ENCODE results near the gene GABRG3.

GABRG3 gene

DNA sequence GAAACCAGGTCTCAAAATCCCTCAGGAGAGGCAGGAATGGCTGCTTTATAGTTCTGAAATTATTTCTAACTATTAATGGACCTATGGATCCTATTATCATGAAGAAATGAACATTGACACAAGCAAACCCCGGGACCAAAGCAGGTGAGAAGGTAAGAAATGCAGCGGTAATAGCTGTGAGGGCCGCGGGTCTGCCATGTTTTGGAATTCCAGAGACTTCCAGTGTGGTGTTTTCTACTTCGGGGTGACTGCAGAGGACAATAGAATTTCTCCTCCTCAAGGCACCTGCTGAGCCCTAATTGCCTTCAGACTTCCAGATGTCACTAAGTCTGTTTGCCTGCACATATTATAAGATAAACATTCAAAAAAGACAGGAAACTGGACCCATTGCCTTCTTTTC lies 437.4 kb downstream of the GABRG3 start:
- no peak for DNase-seq (ENCODE audit: low read depth in 3 of 3)

DNA sequence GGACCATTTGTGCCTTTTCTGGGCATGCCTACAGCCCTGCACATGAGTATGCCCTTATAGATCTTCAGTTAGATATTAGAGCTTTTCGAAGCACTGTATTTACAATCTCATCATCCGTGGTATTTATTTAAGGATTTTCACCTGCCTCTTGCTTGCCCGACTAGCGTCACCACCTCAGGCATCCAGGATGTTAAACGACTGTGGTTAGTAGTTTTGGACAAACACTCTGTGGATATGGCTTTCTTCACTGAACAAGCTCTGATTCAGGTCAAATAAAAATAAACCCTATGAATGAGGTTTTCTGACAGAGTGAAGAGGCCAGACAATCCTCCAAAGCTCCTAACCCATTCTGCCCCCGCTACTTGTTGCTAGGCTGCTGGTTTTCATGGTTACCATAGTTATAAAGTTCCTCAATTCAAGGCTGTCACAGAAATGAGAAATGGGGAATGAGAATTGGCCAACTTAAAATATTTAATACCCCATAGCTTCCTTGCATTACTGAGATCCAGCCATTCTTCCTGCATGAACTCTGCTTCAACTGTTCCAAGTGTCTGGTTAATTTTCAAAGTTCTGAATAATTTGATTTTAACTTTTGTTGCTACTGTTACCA lies 440.1 kb downstream of the GABRG3 start:
- no peak for DNase-seq (ENCODE audit: low read depth in 3 of 3)

- no peak for DNase-seq (ENCODE audit: low read depth in 3 of 3)
These were observed 441.4 kb downstream of the GABRG3 start for GRCh38 chr15:27412415-27412814.

DNA sequence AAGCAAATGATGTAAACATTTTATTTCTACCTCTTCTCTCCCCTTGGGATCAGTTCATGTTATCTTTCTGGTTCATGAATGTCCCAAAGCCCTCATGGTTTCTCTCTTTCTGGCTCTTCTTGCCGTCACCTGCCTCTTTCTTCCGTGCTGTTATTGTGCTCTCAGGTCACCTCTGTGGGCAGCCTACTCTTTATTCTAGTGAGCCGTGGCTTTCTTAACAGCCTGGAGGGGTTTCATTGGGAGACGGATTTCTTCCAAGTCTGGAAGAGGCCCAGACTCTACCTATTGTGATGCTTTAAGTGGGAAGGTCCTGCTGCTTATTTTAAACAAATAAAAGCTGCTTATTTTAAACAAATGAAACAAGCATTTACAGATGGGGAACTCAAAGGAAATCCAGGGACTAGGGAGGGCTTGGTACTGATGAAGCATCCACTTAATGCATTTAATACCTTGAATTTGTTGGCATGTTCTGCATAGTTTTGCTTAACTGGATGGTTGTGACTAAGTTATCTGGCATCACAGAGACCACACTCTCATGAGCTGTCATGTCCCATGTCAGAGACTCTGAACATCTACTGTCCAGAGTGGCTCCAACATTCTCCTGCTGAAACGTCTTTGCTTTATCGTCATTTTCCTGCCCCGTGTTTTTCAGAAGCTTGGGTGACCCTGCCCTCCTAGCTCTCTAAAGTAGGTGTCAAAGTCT lies 443.3 kb downstream of the GABRG3 start:
- no peak for DNase-seq (ENCODE audit: low read depth in 3 of 3)

- DNase-seq (ENCODE audit: low read depth in 3 of 3): no peak
These were observed 447.7 kb downstream of the GABRG3 start for GRCh38 chr15:27418726-27419125.

DNA sequence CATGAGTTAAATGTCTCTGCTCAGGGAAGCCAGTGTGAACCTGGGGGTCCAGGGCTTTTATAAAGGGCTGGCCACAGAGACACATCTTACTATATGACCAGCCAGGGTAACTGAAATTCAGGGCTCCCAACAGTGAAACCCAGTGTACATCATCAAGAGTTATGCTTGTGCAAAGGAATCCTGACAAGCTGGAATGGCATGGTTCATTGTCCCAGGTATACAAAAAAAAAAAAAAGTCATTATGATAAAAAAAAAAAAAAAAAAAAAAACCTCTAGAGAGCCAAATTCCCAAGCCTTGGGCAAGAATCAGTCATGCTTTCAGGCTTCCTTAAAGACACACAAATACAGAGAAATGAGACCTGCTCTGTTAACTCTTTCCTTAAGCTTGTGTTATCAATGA lies 452.0 kb downstream of the GABRG3 start:
- DNase-seq (ENCODE audit: low read depth in 3 of 3): no peak

- no peak for DNase-seq (ENCODE audit: low read depth in 3 of 3)
These were observed 455.8 kb downstream of the GABRG3 start for GRCh38 chr15:27426805-27427204.

- no peak for DNase-seq (ENCODE audit: low read depth in 3 of 3)
These were observed 456.3 kb downstream of the GABRG3 start for GRCh38 chr15:27427276-27427675.

DNA sequence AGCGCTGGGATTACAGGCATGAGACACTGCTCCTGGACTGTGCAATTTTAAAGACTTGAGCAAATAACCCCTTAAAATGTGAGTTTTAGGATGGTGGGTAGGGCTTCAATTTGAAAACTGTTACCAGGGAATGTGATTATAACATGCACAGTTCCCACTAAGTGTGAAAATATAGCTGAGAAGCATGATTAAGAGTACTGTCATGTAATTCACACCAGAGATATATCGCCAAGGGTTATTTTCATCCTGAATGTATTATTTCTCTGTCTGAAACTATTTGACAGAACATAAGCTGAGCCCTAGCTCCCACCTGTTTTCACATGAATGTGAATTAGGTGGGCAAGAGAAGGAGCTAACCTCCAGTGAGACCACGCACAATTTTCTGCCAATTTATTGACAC lies 457.2 kb downstream of the GABRG3 start:
- DNase-seq (ENCODE audit: low read depth in 3 of 3): no peak

DNA sequence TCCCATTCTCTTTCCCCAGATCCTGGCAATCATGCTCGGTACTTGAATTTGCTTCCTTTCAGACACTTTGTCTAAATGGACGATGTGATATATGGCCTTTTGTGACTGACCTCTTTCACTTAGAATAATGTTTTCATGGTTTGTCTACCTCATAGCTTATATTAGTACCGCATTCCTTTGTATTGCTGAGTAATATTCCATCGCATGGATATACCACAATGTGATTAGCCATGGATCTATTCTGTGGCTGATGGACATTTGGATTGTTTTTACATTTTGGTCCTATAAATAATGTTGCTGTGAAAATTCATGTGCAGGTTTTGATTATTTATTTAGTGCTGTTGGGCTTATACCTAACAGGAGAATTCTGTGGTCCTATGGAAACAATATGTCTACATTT lies 458.6 kb downstream of the GABRG3 start:
- DNase-seq (ENCODE audit: low read depth in 3 of 3): no peak

DNA sequence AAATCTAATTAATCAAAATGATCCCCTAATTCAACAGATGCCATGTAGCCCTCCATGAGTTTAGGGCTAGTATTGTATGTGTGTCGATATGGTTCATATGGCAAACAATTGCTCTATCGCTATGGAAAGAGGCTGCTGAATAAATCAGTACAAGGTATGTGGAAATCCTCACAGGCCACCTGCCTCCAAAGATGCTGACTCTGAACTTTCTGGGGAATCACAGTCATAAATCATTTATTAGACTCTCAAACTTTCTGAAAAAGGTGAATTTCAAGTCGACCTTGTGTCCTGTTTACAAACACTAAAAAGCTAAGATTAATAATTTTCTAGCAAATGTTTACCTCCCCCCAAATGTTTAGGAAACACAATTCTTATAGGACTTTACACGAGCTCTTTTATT lies 462.6 kb downstream of the GABRG3 start:
- no peak for DNase-seq (ENCODE audit: low read depth in 3 of 3)

- DNase-seq (ENCODE audit: low read depth in 3 of 3): no peak
These were observed 467.7 kb downstream of the GABRG3 start for GRCh38 chr15:27438403-27439375.

GRCh38 chr15:27441120-27441519 lies 470.1 kb downstream of the GABRG3 start:
- DNase-seq (ENCODE audit: low read depth in 3 of 3): no peak

GRCh38 chr15:27448234-27448633 lies 477.3 kb downstream of the GABRG3 start:
- no peak for DNase-seq (ENCODE audit: low read depth in 3 of 3)

DNA sequence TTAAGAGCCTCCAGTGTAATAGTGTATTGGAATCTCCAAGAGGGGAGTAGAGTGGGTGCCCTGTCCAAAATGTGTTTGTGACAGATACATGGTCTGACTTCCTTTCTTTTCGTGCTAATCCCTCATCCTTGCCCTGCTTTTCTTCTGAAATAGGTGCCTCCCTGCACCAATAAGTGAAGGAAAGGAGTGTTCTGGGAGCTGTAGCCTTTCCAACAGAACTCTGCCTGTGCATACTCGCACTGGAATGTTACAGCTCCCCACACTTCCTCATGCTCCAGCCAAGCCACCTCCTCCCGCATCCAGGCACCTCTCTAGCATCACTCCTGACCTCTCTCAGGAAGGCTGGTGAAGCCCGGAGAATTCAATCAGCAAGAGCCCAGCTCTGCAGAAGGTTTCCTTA lies 478.0 kb downstream of the GABRG3 start:
- no peak for DNase-seq (ENCODE audit: low read depth in 3 of 3)

DNA sequence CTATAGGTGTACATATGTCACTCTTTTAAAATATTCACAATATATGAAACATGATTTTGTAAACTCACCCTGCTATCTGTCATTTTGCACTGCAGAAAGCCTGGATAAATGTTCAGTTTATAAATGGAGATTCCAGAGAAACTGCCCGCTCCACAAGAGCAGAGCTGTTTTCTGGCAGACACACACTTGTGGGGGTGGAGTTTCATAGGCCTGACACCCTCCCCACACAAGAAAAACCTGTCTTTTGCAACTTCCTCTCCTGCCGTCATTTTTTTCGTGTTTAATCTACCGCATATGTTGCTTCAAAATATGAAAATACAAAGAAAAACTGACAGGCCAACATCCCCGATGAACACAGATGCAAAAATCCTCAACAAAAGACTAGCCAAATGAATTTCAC lies 479.0 kb downstream of the GABRG3 start:
- no peak for DNase-seq (ENCODE audit: low read depth in 3 of 3)

DNA sequence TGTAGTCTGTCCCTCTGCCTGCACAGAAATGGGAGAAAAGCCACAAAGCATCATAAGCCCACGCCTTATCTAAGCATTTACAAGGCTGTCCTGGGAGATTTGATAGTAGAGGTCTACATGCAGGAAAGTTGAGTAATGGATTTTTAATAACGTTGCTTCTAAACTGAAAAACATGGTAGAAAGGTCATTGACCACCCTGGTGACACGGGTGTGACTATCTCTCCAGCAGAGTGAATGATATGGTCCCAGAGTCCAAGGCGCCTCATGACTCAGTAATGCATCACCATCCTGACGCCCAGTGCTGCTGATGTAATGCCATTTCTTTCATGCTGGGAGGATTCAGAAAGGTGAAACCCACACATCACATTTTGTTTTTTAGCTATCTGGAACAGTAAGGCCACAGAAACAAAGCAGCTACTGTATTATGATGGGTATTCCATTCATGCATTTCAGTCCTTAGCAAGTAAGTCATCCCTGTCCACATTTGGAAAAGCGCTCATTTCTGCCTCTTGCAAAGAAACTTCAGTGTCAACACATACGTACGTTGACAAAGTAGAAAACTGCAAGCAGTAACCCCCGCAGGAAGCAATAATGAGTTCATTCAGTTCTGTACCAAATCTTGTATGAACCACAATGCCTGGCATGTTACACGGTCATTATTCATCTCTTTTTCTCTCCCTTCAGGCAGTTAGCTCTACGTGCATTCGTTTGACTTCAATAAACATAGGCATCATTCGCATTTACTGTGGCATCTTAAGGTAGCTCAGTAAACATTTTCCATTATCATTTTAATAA lies 483.5 kb downstream of the GABRG3 start:
- no peak for DNase-seq (ENCODE audit: low read depth in 3 of 3)

- no peak for DNase-seq (ENCODE audit: low read depth in 3 of 3)
These were observed 485.8 kb downstream of the GABRG3 start for GRCh38 chr15:27456807-27457206.

DNA sequence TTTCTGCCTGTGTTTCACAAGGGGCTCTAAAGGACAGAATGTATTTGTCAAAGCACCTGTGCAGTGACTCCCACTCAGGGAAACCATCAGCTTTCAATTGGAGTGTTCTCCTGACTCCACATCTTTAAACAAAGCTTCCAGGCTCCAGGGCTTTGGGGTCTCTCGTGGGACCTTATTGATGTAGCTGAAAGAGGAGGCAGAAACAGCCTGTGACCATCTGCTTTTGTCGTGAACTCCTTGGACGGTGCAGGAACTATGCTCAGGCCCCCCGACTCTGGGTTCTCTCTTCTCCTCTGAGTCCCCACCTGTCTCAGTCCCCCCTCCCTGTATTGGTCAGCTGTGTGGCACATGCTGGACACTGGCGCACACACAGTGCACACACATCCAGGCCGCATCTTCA lies 486.8 kb downstream of the GABRG3 start:
- DNase-seq (ENCODE audit: low read depth in 3 of 3): no peak

DNA sequence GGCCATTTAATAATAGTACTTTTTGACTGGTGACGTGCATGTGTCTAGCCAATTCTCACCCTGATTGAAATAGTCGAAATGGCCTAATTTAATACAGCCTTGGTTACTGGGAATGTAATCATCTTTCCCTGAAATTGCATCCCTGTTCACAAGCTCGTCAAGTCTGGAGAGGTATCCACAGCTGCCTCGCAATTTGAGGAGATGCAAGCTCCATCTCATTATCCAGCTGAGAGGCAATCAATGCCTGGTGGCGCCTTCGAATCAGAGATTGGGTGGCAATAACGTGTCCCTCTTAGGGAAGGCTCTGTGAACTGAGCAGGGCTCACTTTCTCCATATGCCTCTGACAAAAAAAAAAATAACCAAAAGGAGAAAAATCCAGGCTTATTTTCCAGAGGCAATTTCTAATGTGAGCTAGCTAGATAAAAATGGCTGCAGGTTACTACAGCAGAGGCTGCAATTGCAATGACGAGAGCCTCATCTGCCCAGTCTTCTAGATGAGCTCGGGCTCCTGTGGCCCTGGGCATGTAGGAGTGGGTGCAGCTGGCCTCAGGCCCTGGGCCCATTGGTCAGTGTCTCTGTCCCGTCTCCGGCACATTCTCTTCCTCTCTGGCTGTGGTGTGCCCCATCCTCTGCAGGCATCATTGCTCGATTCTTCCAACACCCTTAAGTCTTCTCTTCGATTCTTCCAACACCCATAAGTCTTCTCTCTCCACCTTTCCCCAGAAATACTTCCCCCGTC lies 487.5 kb downstream of the GABRG3 start:
- DNase-seq (ENCODE audit: low read depth in 3 of 3): no peak

GRCh38 chr15:27459836-27460235 lies 488.9 kb downstream of the GABRG3 start:
- DNase-seq (ENCODE audit: low read depth in 3 of 3): no peak

All from stimulated activated CD4-positive, alpha-beta T cell treated with anti-CD3 and anti-CD28 coated beads, TNF-alpha, amount 100 ng/mL, for 4 hours (primary cell).